Type B pancreatic cell (in vitro differentiated cells): Measurements from ENCODE around the gene CSNK2B. TPM values are rescaled to one million over a fixed set of nuclear protein-coding genes. Genes with fewer than 3 reads are reported as not detected.

ENCODE experiments used
- DNase-seq: peaks from one replicate; pipeline ENCODE4 v3.0.0; 2021; ENCODE audit warnings: mixed read lengths; ENCODE audit not compliant: unreplicated experiment; ENCODE audit errors: extremely low spot score
- H3K27ac Mint-ChIP-seq: 2 replicates; pipeline ENCODE4 v1.8.0; 2021; ENCODE audit warnings: mild to moderate bottlenecking, mixed read lengths
- H3K27me3 Mint-ChIP-seq: 2 replicates; pipeline ENCODE4 v1.8.0; 2021; ENCODE audit warnings: mixed read lengths
- H3K36me3 Mint-ChIP-seq: 2 replicates; pipeline ENCODE4 v1.8.0; 2021; ENCODE audit warnings: mixed read lengths
- H3K4me1 Mint-ChIP-seq: one replicate; pipeline ENCODE4 v1.8.0; 2021; ENCODE audit warnings: mixed read lengths; ENCODE audit not compliant: unreplicated experiment
- H3K4me3 Mint-ChIP-seq: 2 replicates; pipeline ENCODE4 v1.8.0; 2021; ENCODE audit warnings: mild to moderate bottlenecking, mixed read lengths
- H3K9me3 Mint-ChIP-seq: 2 replicates; pipeline ENCODE4 v1.8.0; 2021; ENCODE audit warnings: mixed read lengths
- total RNA-seq: library from RNA; stranded (reverse); gene quantifications from 2 replicates; pipeline ENCODE4 v1.2.1, GENCODE V29; 2021; ENCODE audit warnings: low replicate concordance
- TF ChIP-seq, protein P1 (sequence below): fragments of 200-600 bp; sonication (generic); conservative IDR thresholded peaks from 2 replicates; pipeline ENCODE4 v1.5.0; 2021; ENCODE audit warnings: antibody characterized with exemption, mild to moderate bottlenecking

CSNK2B gene
- total RNA-seq, 1 donor from 2014 or later, result 175 TPM

DNA sequence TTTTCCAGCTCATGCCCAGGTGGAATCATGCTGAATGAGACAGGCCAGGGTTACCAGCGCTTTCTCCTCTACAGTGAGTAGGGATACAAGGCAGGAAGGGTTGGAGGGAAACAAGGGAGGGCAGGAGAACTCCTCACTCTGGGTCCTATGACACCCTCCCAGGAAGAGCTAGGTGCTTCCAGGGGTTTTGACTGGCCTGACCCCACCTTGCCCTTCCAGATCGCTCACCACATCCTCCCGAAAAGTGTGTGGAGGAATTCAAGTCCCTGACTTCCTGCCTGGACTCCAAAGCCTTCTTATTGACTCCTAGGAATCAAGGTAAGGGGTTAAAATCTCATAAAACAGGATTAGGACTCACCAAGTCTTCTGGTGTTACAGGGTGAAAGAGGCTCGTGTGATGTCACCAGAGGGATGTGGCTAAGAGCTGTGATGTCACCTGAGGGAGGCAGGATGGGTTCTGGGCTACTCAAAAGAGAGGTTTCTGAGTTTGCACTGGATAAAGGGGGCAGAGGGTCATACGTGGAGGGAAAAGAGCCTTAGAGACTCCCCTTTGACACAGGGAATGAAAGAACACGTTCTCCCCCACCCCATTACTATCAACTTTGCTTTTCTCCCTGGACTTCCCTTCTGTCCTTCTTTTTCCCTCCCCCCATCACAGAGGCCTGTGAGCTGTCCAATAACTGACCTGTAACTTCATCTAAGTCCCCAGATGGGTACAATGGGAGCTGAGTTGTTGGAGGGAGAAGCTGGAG lies 8.3 kb upstream of the CSNK2B start:
- H3K36me3 Mint-ChIP-seq, result peaks cover 16% of the 10 kb centered on the region
- DNase-seq, result no peak
- TF ChIP-seq, protein P1, sequence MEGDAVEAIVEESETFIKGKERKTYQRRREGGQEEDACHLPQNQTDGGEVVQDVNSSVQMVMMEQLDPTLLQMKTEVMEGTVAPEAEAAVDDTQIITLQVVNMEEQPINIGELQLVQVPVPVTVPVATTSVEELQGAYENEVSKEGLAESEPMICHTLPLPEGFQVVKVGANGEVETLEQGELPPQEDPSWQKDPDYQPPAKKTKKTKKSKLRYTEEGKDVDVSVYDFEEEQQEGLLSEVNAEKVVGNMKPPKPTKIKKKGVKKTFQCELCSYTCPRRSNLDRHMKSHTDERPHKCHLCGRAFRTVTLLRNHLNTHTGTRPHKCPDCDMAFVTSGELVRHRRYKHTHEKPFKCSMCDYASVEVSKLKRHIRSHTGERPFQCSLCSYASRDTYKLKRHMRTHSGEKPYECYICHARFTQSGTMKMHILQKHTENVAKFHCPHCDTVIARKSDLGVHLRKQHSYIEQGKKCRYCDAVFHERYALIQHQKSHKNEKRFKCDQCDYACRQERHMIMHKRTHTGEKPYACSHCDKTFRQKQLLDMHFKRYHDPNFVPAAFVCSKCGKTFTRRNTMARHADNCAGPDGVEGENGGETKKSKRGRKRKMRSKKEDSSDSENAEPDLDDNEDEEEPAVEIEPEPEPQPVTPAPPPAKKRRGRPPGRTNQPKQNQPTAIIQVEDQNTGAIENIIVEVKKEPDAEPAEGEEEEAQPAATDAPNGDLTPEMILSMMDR, result no peak
- H3K4me3 Mint-ChIP-seq, result peak overlapping the region; percentile 93
- peak overlapping the region; percentile 82 for H3K27ac Mint-ChIP-seq
- peaks cover 43% of the 10 kb centered on the region for H3K4me1 Mint-ChIP-seq
- H3K27me3 Mint-ChIP-seq, result no peaks in the 10 kb centered on the region
- no peaks in the 10 kb centered on the region for H3K9me3 Mint-ChIP-seq

- no peaks in the 10 kb centered on the region for H3K27me3 Mint-ChIP-seq
- H3K27ac Mint-ChIP-seq, result peak overlapping the region; percentile 82
- TF ChIP-seq, protein P1, result no peak
- no peak for DNase-seq
- peak overlapping the region; percentile 93 for H3K4me3 Mint-ChIP-seq
- peaks cover 17% of the 10 kb centered on the region for H3K36me3 Mint-ChIP-seq
- peaks cover 40% of the 10 kb centered on the region for H3K4me1 Mint-ChIP-seq
- H3K9me3 Mint-ChIP-seq, result no peaks in the 10 kb centered on the region
Observed at GRCh38 chr6:31658158-31658688, 7.7 kb upstream of the CSNK2B start.

DNA sequence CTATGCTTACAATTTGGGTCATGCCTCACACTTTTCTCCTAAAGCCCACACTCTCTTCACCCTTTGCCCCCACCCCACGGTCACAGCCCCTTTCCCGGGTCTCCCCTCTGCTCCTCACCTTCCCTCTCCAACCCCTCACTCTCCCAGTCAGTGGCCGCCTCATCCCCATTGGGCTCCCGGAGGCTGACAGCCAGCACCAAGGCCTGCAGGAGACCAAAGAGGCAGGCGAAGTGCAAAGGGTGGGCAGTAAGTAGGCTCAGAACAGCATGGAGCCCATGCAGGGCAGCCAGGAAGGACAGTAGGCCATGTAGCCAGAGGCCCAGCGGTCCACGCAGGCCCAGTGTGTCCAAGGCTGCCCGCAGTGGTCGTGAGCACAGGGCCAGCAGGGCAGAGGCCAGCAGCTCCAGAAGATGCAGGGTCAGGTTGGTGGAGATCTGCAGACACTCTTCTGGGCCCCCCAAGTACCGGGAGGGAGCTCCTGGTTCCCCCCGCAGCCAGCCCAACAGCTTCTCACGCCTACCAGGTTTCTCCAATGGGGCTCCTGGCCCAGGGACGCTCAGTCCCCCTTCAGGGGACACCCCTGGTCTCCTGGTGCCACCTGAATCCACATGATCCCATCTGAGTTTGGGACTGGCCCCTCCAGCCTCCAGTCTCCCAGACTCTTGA lies 6.8 kb upstream of the CSNK2B start:
- H3K9me3 Mint-ChIP-seq, result no peaks in the 10 kb centered on the region
- peaks cover 23% of the 10 kb centered on the region for H3K36me3 Mint-ChIP-seq
- TF ChIP-seq, protein P1, result no peak
- no peak for DNase-seq
- H3K4me1 Mint-ChIP-seq, result peaks cover 49% of the 10 kb centered on the region
- peak overlapping the region; percentile 93 for H3K4me3 Mint-ChIP-seq
- no peaks in the 10 kb centered on the region for H3K27me3 Mint-ChIP-seq
- H3K27ac Mint-ChIP-seq, result peak overlapping the region; percentile 90

- H3K4me1 Mint-ChIP-seq, result peaks cover 55% of the 10 kb centered on the region
- no peak for DNase-seq
Observed at GRCh38 chr6:31659649-31660380, 6.1 kb upstream of the CSNK2B start.

More at GRCh38 chr6:31659649-31660380, 6.1 kb upstream of the CSNK2B start:
- no peaks in the 10 kb centered on the region for H3K9me3 Mint-ChIP-seq
- TF ChIP-seq, protein P1, result no peak
- H3K27ac Mint-ChIP-seq, result peak overlapping the region; percentile 90
- peak overlapping the region; percentile 93 for H3K4me3 Mint-ChIP-seq
- peaks cover 28% of the 10 kb centered on the region for H3K36me3 Mint-ChIP-seq
- no peaks in the 10 kb centered on the region for H3K27me3 Mint-ChIP-seq
